ENCODE results near the gene TRDN.

- no peak for TF ChIP-seq POLR2A (IDR thresholded peaks at IDR 0.05; ENCODE audit: low read length)
- TF ChIP-seq GATA1 (IDR thresholded peaks at IDR 0.05; ENCODE audit: low read depth, low read length): no peak
These were observed 422.3 kb downstream of the TRDN start for GRCh38 chr6:123214433-123214832.

Measured in erythroblast (primary cell).